Activated T-cell treated with anti-CD3 and anti-CD28 coated beads, Interleukin-2, amount 50 U/mL, for 4 hours (primary cell): ENCODE measurements around the gene CYB5RL. TPM values are rescaled to one million over a fixed set of nuclear protein-coding genes. Genes with fewer than 3 reads are reported as not detected.
"Not testable (repeated sequence)": the region's sequence is repeated elsewhere in the genome, so short reads cannot be mapped to it uniquely, and the experiment has no call there.

Source experiments
- ATAC-seq, 2 donors: fragments of 200-7000 bp; cut with Tn5 transposase; one replicate each; pipeline ENCODE4 v1.10.0; 2021
- DNase-seq: peaks from one replicate; pipeline ENCODE4 v3.0.0-alpha.2; 2020
- H3K27me3 Mint-ChIP-seq: one replicate; pipeline ENCODE4 v1.8.0; 2021; ENCODE audit warnings: low read depth, mixed read lengths
- H3K36me3 Mint-ChIP-seq: one replicate; pipeline ENCODE4 v1.8.0; 2022; ENCODE audit warnings: mixed read lengths; ENCODE audit not compliant: insufficient read depth
- H3K4me1 Mint-ChIP-seq: one replicate; pipeline ENCODE4 v1.8.0; 2021; ENCODE audit warnings: low read depth, mixed read lengths
- H3K4me3 Mint-ChIP-seq: one replicate; pipeline ENCODE4 v1.8.0; 2021; ENCODE audit warnings: mild to moderate bottlenecking, moderate library complexity, mixed read lengths
- H3K9me3 Mint-ChIP-seq: one replicate; pipeline ENCODE4 v1.8.0; 2021; ENCODE audit warnings: mixed read lengths
- total RNA-seq, 3 donors: library from RNA; stranded (reverse); gene quantifications; one replicate each; pipeline ENCODE4 v1.2.1, GENCODE V29; 2021

CYB5RL gene
- total RNA-seq, 3 donors from 2014 or later = 7.2 to 8.3 (median 7.7) TPM

DNA sequence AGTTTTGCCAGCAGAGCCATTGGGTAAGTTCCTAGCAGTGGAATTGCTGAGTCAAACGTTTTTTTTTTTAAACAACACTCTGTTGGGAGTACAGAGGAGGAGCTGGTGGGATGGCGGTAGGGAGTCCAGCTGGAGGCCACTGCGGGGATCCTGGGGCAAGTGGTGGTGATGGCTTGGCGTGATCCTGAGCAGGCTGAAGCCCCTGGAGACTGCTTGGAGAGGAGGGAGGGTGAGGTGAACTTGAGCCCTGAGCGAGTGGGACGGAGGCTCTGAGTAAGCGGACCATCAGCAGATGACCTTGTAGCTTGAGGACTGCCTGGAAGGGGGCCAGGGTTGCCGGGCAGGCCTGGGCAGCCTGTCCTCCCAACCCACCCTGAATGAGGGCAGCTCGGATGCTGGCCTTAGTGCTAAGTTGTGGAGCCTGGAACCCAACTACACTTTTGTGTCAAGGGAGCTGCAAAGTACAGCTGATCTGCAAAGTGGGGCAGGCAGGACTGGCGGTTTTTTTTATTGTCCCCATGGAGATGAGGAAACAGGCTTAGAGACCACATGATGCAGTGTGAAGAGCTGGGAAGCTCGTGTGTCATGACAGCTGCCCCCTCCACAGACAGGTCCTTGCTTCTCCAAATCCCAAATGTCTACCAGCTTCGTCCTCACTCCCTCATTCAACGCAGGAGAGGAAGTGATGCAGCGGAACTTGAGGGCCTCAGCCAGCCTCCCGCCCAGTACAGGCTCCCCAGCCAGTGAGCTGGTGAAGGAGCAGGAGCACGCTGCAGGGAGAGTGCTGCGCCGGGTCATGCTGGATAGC lies 20.4 kb upstream of the CYB5RL start:
- H3K4me1 Mint-ChIP-seq = no peaks in the 10 kb centered on the region
- DNase-seq = no peak

DNA sequence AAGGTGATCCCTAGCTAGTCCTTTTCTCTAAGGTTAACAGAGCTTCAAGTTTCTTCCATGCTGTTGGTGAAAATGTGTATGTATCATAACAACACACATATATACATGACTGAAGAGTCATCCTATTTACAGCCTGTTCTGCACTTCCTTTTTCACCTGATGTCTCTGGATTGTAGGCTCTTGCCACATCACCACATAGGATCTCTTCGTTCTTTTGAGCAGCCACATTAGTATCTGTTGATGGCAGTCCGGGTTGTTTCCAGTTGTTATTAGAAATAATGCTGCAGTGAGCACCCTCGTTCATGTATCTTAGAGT lies 19.8 kb upstream of the CYB5RL start:
- no peaks in the 10 kb centered on the region for H3K4me1 Mint-ChIP-seq
- no peaks in the 10 kb centered on the region for H3K27me3 Mint-ChIP-seq
- ATAC-seq = no peak
- no peaks in the 10 kb centered on the region for H3K9me3 Mint-ChIP-seq
- H3K4me3 Mint-ChIP-seq = no peak overlapping the region
- peaks cover 40% of the 10 kb centered on the region for H3K36me3 Mint-ChIP-seq
- DNase-seq = no peak

More for the DNA sequence above, 20.4 kb upstream of the CYB5RL start:
- Mint-ChIP-seq H3K27me3 (no peaks in the 10 kb centered on the region), H3K4me3 (no peak overlapping the region), H3K36me3 (peaks cover 40% of the 10 kb centered on the region), H3K9me3 (no peaks in the 10 kb centered on the region)
- ATAC-seq = no peak

DNA sequence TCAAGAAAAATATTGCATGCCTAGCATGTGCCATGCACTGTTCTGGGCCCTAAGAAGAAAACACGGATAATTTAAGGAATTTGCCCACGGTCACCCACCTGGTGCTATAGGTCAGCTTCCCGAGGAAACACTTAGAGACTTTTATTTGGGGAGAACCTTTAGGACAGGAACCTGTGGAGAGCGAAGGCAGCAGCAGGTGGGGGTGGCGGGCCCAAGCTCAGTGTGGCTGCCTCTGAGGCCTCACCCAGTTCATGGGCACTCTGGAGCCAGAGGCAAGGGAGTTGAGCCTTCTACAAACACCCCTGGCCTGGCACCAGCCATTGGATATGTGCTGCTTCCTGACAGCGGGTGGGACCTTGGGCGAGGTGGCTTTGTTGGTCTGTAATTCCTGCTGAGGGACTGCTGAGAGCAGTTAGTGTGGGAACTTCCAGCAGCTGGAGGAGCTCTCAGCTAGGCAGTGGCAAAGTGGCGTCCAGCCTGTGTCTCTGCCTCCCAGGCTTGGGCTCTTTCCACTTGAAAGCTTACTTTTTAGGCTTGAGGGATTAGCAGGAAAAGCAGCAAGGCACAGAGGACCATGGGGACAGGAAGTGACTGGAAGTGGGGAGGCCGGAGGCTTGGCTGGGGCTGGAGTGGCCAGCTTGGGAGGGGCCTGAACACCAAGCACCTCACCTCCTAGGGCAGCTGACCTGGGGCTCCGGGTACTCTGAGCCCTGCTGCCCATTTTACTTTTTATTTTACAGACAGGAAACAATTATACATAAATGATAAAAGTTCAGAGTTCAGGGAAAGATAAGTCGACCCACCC lies 19.3 kb upstream of the CYB5RL start:
- ATAC-seq (no peak), DNase-seq (no peak)
- H3K9me3 Mint-ChIP-seq = no peaks in the 10 kb centered on the region
- no peak overlapping the region for H3K4me3 Mint-ChIP-seq
- H3K36me3 Mint-ChIP-seq = peaks cover 43% of the 10 kb centered on the region
- H3K4me1 Mint-ChIP-seq = no peaks in the 10 kb centered on the region
- no peaks in the 10 kb centered on the region for H3K27me3 Mint-ChIP-seq

DNA sequence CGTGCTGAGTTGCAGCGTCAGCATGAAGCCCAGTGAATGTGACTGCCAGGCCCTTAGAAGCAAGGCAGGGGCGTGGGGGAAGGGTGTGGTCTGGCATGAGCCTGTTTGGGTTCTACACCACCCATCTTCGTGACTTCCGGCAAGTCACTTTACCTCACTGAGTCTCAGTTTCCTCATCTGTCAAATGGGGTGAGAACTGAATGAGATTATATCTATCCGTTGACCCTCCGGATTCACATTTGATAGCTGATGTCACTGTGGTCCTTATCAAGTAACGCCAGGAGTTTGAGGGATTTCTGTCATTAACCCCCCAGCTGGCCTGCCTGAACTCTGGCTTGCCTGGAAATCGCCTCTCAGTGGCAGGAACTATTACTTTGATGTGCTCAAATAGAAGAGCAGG lies 15.7 kb upstream of the CYB5RL start:
- H3K9me3 Mint-ChIP-seq = no peaks in the 10 kb centered on the region
- H3K36me3 Mint-ChIP-seq = peaks cover 62% of the 10 kb centered on the region
- no peak overlapping the region for H3K4me3 Mint-ChIP-seq
- ATAC-seq (no peak), DNase-seq (no peak)
- no peaks in the 10 kb centered on the region for H3K4me1 Mint-ChIP-seq
- no peaks in the 10 kb centered on the region for H3K27me3 Mint-ChIP-seq

GRCh38 chr1:54212872-54213271 lies 13.0 kb upstream of the CYB5RL start:
- Mint-ChIP-seq H3K4me1 (no peaks in the 10 kb centered on the region), H3K36me3 (peaks cover 57% of the 10 kb centered on the region), H3K27me3 (no peaks in the 10 kb centered on the region), H3K9me3 (no peaks in the 10 kb centered on the region), H3K4me3 (no peak overlapping the region)
- DNase-seq = no peak
- ATAC-seq = no peak

GRCh38 chr1:54207896-54208295 lies 8.1 kb upstream of the CYB5RL start:
- not testable (repeated sequence) for H3K27me3 Mint-ChIP-seq, H3K9me3 Mint-ChIP-seq, ATAC-seq, H3K4me1 Mint-ChIP-seq, H3K4me3 Mint-ChIP-seq, DNase-seq
- peaks cover 47% of the 10 kb centered on the region for H3K36me3 Mint-ChIP-seq

DNA sequence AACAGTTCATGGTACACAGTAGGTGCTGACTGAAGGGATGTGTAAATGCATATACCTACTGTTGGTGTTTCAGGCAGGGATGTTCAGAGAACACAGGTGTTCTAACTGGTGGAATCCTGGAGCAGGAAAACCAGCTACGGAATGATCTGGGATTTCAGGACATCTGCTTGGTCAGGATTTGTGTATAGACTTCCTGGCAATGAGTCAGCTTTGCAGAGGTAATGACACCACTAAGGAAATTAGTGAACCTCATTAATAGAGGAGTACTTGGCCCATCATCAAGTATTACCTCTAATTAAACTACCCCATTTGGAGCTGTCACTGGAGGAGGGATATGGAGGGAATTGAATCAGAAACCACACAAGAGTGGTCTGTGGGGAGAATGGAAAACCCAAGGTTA lies 7.5 kb upstream of the CYB5RL start:
- peaks cover 11% of the 10 kb centered on the region for H3K4me1 Mint-ChIP-seq
- no peaks in the 10 kb centered on the region for H3K27me3 Mint-ChIP-seq
- DNase-seq = no peak
- no peak for ATAC-seq
- peaks cover 46% of the 10 kb centered on the region for H3K36me3 Mint-ChIP-seq
- no peaks in the 10 kb centered on the region for H3K9me3 Mint-ChIP-seq
- no peak overlapping the region for H3K4me3 Mint-ChIP-seq

DNA sequence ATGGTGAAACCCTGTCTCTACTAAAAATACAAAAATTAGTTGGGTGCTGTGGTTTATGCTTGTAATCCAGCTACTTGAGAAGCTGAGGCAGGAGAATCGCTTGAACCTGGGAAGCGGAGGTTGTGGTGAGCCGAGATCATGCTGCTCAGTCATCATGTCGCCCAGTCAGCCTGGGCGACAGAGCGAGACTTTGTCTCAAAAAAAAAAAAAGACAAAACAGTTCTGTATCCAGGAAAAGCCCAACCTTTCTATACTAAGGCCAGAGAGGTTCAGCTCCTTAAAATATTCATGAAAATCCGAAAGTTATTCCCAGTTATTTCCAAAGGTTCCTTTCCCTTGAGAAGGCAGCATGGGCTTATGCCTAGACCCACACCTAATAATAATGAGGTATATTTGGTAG lies 4.4 kb upstream of the CYB5RL start:
- no peaks in the 10 kb centered on the region for H3K9me3 Mint-ChIP-seq

GRCh38 chr1:54200519-54200997 lies 728 bp upstream of the CYB5RL start:
- H3K4me3 Mint-ChIP-seq = peak overlapping the region; percentile 94
- ATAC-seq = peak; percentile 26 to 33
- H3K9me3 Mint-ChIP-seq = no peaks in the 10 kb centered on the region
- peaks cover 16% of the 10 kb centered on the region for H3K36me3 Mint-ChIP-seq
- no peaks in the 10 kb centered on the region for H3K27me3 Mint-ChIP-seq
- no peak for DNase-seq
- H3K4me1 Mint-ChIP-seq = peaks cover 36% of the 10 kb centered on the region

More for the DNA sequence above, 4.4 kb upstream of the CYB5RL start:
- Mint-ChIP-seq H3K4me3 (no peak overlapping the region), H3K4me1 (peaks cover 33% of the 10 kb centered on the region), H3K27me3 (no peaks in the 10 kb centered on the region), H3K36me3 (peaks cover 32% of the 10 kb centered on the region)
- ATAC-seq = no peak
- no peak for DNase-seq

- H3K4me1 Mint-ChIP-seq = peaks cover 36% of the 10 kb centered on the region
- ATAC-seq (peak in 1 of 2 donors; percentile 2), DNase-seq (no peak)
- peak overlapping the region; percentile 94 for H3K4me3 Mint-ChIP-seq
- no peaks in the 10 kb centered on the region for H3K27me3 Mint-ChIP-seq
- peaks cover 17% of the 10 kb centered on the region for H3K36me3 Mint-ChIP-seq
- no peaks in the 10 kb centered on the region for H3K9me3 Mint-ChIP-seq
Observed at GRCh38 chr1:54199151-54199764, 572 bp downstream of the CYB5RL start.

GRCh38 chr1:54193453-54193852 lies 6.4 kb downstream of the CYB5RL start:
- Mint-ChIP-seq H3K9me3 (no peaks in the 10 kb centered on the region), H3K4me3 (no peak overlapping the region), H3K4me1 (no peaks in the 10 kb centered on the region), H3K27me3 (no peaks in the 10 kb centered on the region), H3K36me3 (peaks cover 23% of the 10 kb centered on the region)
- DNase-seq (no peak), ATAC-seq (no peak)

DNA sequence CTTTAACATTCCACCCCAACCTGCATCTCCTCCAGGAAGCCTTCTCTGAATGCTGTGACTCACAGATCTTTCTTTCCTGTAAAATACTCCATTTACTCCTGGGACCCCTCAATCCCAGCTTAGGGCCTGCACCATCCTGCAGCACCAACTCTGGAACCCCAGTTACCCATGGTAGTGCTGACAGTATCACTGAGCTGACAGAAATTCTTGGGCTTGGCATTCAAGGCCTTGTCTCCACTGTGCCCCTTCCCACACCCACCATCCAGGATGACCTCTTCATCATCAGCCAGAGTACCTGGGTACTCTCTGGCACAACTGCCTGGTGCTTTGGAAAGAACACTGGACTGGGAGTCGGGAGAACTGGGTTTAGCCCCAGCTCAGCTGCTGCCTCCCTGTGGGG lies 8.3 kb downstream of the CYB5RL start:
- Mint-ChIP-seq H3K36me3 (peaks cover 35% of the 10 kb centered on the region), H3K4me3 (no peak overlapping the region)

GRCh38 chr1:54190526-54190925 lies 9.3 kb downstream of the CYB5RL start:
- no peak overlapping the region for H3K4me3 Mint-ChIP-seq
- no peaks in the 10 kb centered on the region for H3K27me3 Mint-ChIP-seq
- DNase-seq (no peak), ATAC-seq (no peak)
- H3K9me3 Mint-ChIP-seq = no peaks in the 10 kb centered on the region
- H3K4me1 Mint-ChIP-seq = no peaks in the 10 kb centered on the region
- peaks cover 39% of the 10 kb centered on the region for H3K36me3 Mint-ChIP-seq

More for the DNA sequence above, 8.3 kb downstream of the CYB5RL start:
- no peaks in the 10 kb centered on the region for H3K4me1 Mint-ChIP-seq
- DNase-seq = no peak
- ATAC-seq = no peak
- H3K27me3 Mint-ChIP-seq = no peaks in the 10 kb centered on the region
- H3K9me3 Mint-ChIP-seq = no peaks in the 10 kb centered on the region

DNA sequence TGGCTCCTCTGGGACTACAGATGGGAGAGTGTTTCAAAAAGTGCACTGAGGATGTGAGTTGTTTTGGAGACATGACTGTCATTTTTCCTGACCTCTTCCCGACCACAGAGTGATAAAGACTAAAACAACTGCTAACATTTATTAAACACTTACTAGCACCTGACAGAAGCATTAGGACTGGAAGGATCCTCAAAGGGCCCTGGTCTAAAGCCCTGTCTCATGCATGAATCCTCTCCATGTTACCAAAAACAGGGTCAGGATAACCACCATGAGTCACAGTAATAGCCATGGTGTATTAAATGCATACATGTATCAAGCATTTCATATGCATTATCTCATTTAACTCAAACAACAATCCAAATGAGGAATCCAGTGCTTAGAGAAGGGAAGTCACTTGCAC lies 11.5 kb downstream of the CYB5RL start:
- Mint-ChIP-seq H3K36me3 (peaks cover 32% of the 10 kb centered on the region), H3K9me3 (no peaks in the 10 kb centered on the region), H3K4me1 (no peaks in the 10 kb centered on the region), H3K27me3 (no peaks in the 10 kb centered on the region), H3K4me3 (no peak overlapping the region)
- ATAC-seq (no peak), DNase-seq (no peak)
